Measurements from ENCODE around the gene CPSF4.
"Not testable (repeated sequence)": the region's sequence is repeated elsewhere in the genome, so short reads cannot be mapped to it uniquely, and the experiment has no call there.

CPSF4 gene

DNA sequence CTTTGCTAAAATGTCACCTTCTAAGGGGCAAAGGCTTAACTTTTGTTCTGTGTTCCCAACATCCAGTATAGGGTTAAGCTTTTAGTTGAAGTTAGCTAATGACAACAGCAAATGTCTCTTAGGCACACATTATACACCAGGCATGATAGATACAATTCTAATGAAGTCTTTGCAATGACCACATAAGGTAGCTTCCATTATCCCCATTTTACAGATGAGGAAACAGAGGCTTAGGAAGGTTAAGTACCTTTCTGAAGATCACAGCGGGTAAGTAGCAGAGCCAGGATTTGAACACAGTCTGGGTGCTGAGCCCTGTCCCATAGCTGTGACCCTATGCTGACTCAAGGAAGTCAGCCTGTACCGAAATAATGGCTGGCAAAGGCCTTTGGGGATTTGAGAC is 28.1 kb upstream of the CPSF4 start:
- H4K5ac ChIP-seq (ENCODE audit: low read length): no peak overlapping the region
- DNase-seq: no peak
- H3K27me3 ChIP-seq (ENCODE audit: insufficient read depth, low read length, poor library complexity): no peaks in the 10 kb centered on the region
- WGBS (ENCODE audit: extremely low coverage, insufficient coverage, low lambda C conversion rate): no CpG with 5 or more reads among the region's 2 CpGs
- H3K4ac ChIP-seq (ENCODE audit: low read depth, low read length): no peak overlapping the region
- no peak overlapping the region for H3K4me2 ChIP-seq (ENCODE audit: low read length)
- no peak overlapping the region for H3K23ac ChIP-seq (ENCODE audit: low read length)
- H3K79me2 ChIP-seq (ENCODE audit: control insufficient read depth, insufficient read depth, low read length): peaks cover 47% of the 10 kb centered on the region
- H3K4me3 ChIP-seq (ENCODE audit: low read length): no peak overlapping the region
- H2BK5ac ChIP-seq (ENCODE audit: low read length): no peak overlapping the region
- peak overlapping the region; percentile 3 for H3K56ac ChIP-seq (ENCODE audit: low read length)
- no peak overlapping the region for H4K8ac ChIP-seq (ENCODE audit: low read depth, low read length)
- H3K9ac ChIP-seq (ENCODE audit: low read length): no peak overlapping the region
- H3K36me3 ChIP-seq (ENCODE audit: control insufficient read depth, insufficient read depth, low read length): peaks cover 6% of the 10 kb centered on the region
- H3K4me1 ChIP-seq (ENCODE audit: control insufficient read depth, low read depth, low read length): peaks cover 7% of the 10 kb centered on the region
- H2AK5ac ChIP-seq (ENCODE audit: low read length): no peak overlapping the region
- peaks cover 17% of the 10 kb centered on the region for H3K79me1 ChIP-seq (ENCODE audit: low read length)
- no peak overlapping the region for H2BK15ac ChIP-seq (replicated peaks; ENCODE audit: low read depth)
- no peak overlapping the region for H3K18ac ChIP-seq (ENCODE audit: low read length)
- H2BK120ac ChIP-seq (ENCODE audit: low read depth, low read length): no peak overlapping the region
- H3K27ac ChIP-seq (ENCODE audit: low read depth, low read length): no peak overlapping the region

DNA sequence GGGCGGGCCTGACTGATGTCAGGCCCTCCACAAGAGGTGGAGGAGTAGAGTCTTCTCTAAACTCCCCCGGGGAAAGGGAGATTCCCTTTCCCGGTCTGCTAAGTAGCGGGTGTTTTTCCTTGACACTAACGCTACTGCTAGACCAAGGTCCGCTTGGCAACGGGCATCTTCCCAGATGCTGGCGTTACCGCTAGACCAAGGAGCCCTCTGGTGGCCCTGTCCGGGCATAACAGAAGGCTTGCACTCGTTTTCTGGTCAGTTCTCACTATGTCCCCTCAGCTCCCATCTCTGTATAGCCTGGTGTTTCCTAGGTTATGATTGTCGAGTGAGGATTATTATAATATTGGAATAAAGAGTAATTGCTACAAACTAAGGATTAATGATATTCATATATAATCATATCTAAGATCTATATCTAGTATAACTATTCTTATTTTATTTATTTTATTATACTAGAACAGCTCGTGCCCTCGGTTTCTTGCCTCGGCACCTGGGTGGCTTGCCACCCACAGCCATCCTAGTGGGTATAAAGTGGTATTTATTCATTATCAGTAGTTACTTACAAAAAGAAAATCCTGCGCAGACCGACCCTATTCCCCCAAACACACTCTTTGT is 23.1 kb upstream of the CPSF4 start:
- peak; percentile 69 for DNase-seq
- peaks cover 21% of the 10 kb centered on the region for H3K36me3 ChIP-seq (ENCODE audit: control insufficient read depth, insufficient read depth, low read length)
- H2BK5ac ChIP-seq (ENCODE audit: low read length); H3K79me1 ChIP-seq (ENCODE audit: low read length); H3K56ac ChIP-seq (ENCODE audit: low read length); H3K4ac ChIP-seq (ENCODE audit: low read depth, low read length); H3K23ac ChIP-seq (ENCODE audit: low read length); H3K27me3 ChIP-seq (ENCODE audit: insufficient read depth, low read length, poor library complexity); H3K27ac ChIP-seq (ENCODE audit: low read depth, low read length); H3K4me3 ChIP-seq (ENCODE audit: low read length); H3K4me2 ChIP-seq (ENCODE audit: low read length); H4K5ac ChIP-seq (ENCODE audit: low read length); H3K9ac ChIP-seq (ENCODE audit: low read length); H2BK15ac ChIP-seq (replicated peaks; ENCODE audit: low read depth); H3K79me2 ChIP-seq (ENCODE audit: control insufficient read depth, insufficient read depth, low read length); H2BK120ac ChIP-seq (ENCODE audit: low read depth, low read length); H3K18ac ChIP-seq (ENCODE audit: low read length); H2AK5ac ChIP-seq (ENCODE audit: low read length); H4K8ac ChIP-seq (ENCODE audit: low read depth, low read length); H3K4me1 ChIP-seq (ENCODE audit: control insufficient read depth, low read depth, low read length): not testable (repeated sequence)
- no CpG with 5 or more reads among the region's 17 CpGs for WGBS (ENCODE audit: extremely low coverage, insufficient coverage, low lambda C conversion rate)

- WGBS (ENCODE audit: extremely low coverage, insufficient coverage, low lambda C conversion rate): no CpG with 5 or more reads among the region's 9 CpGs
- DNase-seq: no peak
- no peak overlapping the region for H3K4me2 ChIP-seq (ENCODE audit: low read length)
Measured at GRCh38 chr7:99418260-99418659, 20.5 kb upstream of the CPSF4 start.

DNA sequence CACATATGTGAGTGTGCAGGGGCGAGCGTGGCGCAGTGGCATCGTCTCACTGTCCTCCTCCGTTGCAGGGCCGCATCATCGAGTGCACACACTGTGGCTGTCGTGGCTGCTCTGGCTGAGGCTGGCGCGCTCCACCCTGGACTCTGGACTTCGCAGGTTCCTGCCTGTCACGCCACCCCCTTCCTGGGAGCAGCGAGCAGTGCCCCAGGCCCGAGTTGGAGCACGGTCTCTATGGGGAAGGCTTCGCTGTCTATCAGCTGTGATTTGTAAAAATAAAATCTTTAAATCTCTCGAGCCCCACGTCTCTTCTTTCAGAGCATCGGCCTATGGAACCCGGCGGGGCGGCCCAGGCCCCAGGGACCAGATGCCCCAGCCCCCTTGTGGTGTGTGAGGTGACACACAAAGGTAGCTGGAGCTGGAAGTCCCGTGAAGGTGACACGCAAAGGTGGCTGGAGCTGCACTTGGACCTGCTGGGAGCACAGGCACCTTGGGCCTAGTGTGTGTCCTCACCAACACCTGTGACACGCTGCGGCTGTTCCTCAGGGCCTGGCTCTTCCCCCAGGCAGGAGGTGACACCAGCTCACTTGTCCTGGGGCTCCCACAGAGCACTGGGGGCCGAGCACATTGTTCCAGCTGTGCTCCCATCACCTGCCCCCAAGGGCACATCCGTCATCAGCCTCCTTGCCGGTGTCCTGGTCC is 19.3 kb upstream of the CPSF4 start:
- Histone ChIP-seq H3K4ac (ENCODE audit: low read depth, low read length) (no peak overlapping the region), H3K36me3 (ENCODE audit: control insufficient read depth, insufficient read depth, low read length) (peaks cover 22% of the 10 kb centered on the region), H4K8ac (ENCODE audit: low read depth, low read length) (no peak overlapping the region), H3K18ac (ENCODE audit: low read length) (no peak overlapping the region), H3K4me3 (ENCODE audit: low read length) (no peak overlapping the region), H3K79me2 (ENCODE audit: control insufficient read depth, insufficient read depth, low read length) (no peaks in the 10 kb centered on the region), H3K4me1 (ENCODE audit: control insufficient read depth, low read depth, low read length) (no peaks in the 10 kb centered on the region), H3K27ac (ENCODE audit: low read depth, low read length) (no peak overlapping the region), H4K5ac (ENCODE audit: low read length) (no peak overlapping the region), H3K56ac (ENCODE audit: low read length) (no peak overlapping the region), H3K79me1 (ENCODE audit: low read length) (no peaks in the 10 kb centered on the region), H3K9ac (ENCODE audit: low read length) (no peak overlapping the region), H2AK5ac (ENCODE audit: low read length) (no peak overlapping the region), H3K27me3 (ENCODE audit: insufficient read depth, low read length, poor library complexity) (no peaks in the 10 kb centered on the region), H2BK120ac (ENCODE audit: low read depth, low read length) (no peak overlapping the region), H2BK15ac (replicated peaks; ENCODE audit: low read depth) (no peak overlapping the region), H3K4me2 (ENCODE audit: low read length) (no peak overlapping the region), H2BK5ac (ENCODE audit: low read length) (no peak overlapping the region), H3K23ac (ENCODE audit: low read length) (no peak overlapping the region)
- DNase-seq: no peak
- no CpG with 5 or more reads among the region's 29 CpGs for WGBS (ENCODE audit: extremely low coverage, insufficient coverage, low lambda C conversion rate)

More at GRCh38 chr7:99418260-99418659, 20.5 kb upstream of the CPSF4 start:
- Histone ChIP-seq H3K4me3 (ENCODE audit: low read length) (no peak overlapping the region), H2BK15ac (replicated peaks; ENCODE audit: low read depth) (no peak overlapping the region), H3K23ac (ENCODE audit: low read length) (no peak overlapping the region), H2BK120ac (ENCODE audit: low read depth, low read length) (no peak overlapping the region), H2BK5ac (ENCODE audit: low read length) (no peak overlapping the region), H3K4ac (ENCODE audit: low read depth, low read length) (no peak overlapping the region), H3K9ac (ENCODE audit: low read length) (no peak overlapping the region), H4K8ac (ENCODE audit: low read depth, low read length) (no peak overlapping the region), H3K4me1 (ENCODE audit: control insufficient read depth, low read depth, low read length) (no peaks in the 10 kb centered on the region), H3K36me3 (ENCODE audit: control insufficient read depth, insufficient read depth, low read length) (peaks cover 18% of the 10 kb centered on the region), H3K79me2 (ENCODE audit: control insufficient read depth, insufficient read depth, low read length) (no peaks in the 10 kb centered on the region), H3K27me3 (ENCODE audit: insufficient read depth, low read length, poor library complexity) (no peaks in the 10 kb centered on the region), H4K5ac (ENCODE audit: low read length) (no peak overlapping the region), H2AK5ac (ENCODE audit: low read length) (no peak overlapping the region), H3K79me1 (ENCODE audit: low read length) (no peaks in the 10 kb centered on the region), H3K56ac (ENCODE audit: low read length) (no peak overlapping the region), H3K18ac (ENCODE audit: low read length) (no peak overlapping the region), H3K27ac (ENCODE audit: low read depth, low read length) (no peak overlapping the region)

DNA sequence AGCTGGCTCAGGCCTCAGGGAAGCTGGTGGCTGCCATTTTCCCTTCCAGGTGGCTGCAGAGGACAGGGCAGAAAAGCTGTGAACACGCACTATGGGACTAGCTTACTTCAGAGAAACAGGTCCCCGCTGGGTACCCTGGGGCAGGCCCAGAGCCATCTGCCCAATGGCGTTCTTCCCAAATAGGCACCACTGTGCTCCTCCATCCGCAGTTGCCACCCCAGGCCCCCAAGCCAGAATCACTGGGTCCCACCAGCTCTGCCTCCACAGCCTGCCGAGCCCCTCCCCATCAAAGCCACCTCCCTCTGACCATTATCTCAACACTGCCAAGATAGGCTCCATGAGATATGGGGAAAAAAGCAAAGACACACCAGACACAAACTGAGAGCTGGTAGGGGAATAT is 18.5 kb upstream of the CPSF4 start:
- WGBS (ENCODE audit: extremely low coverage, insufficient coverage, low lambda C conversion rate): no CpG with 5 or more reads among the region's 5 CpGs
- peaks cover 23% of the 10 kb centered on the region for H3K36me3 ChIP-seq (ENCODE audit: control insufficient read depth, insufficient read depth, low read length)

More for the DNA sequence above, 18.5 kb upstream of the CPSF4 start:
- H3K4me2 ChIP-seq (ENCODE audit: low read length): no peak overlapping the region
- no peak overlapping the region for H3K4ac ChIP-seq (ENCODE audit: low read depth, low read length)
- H3K27ac ChIP-seq (ENCODE audit: low read depth, low read length): no peak overlapping the region
- H3K18ac ChIP-seq (ENCODE audit: low read length): no peak overlapping the region
- no peak overlapping the region for H2BK120ac ChIP-seq (ENCODE audit: low read depth, low read length)
- no peak overlapping the region for H2AK5ac ChIP-seq (ENCODE audit: low read length)
- no peak overlapping the region for H3K23ac ChIP-seq (ENCODE audit: low read length)
- H4K8ac ChIP-seq (ENCODE audit: low read depth, low read length): no peak overlapping the region
- no peaks in the 10 kb centered on the region for H3K79me1 ChIP-seq (ENCODE audit: low read length)
- no peak overlapping the region for H4K5ac ChIP-seq (ENCODE audit: low read length)
- no peak overlapping the region for H2BK15ac ChIP-seq (replicated peaks; ENCODE audit: low read depth)
- no peaks in the 10 kb centered on the region for H3K27me3 ChIP-seq (ENCODE audit: insufficient read depth, low read length, poor library complexity)
- H3K4me1 ChIP-seq (ENCODE audit: control insufficient read depth, low read depth, low read length): no peaks in the 10 kb centered on the region
- H3K9ac ChIP-seq (ENCODE audit: low read length): no peak overlapping the region
- no peak overlapping the region for H2BK5ac ChIP-seq (ENCODE audit: low read length)
- no peaks in the 10 kb centered on the region for H3K79me2 ChIP-seq (ENCODE audit: control insufficient read depth, insufficient read depth, low read length)
- no peak for DNase-seq
- H3K56ac ChIP-seq (ENCODE audit: low read length): no peak overlapping the region
- no peak overlapping the region for H3K4me3 ChIP-seq (ENCODE audit: low read length)
